Effector memory CD4-positive, alpha-beta T cell (primary cell): Measurements from ENCODE around the gene PRR11.

ENCODE experiments used
- DNase-seq, 3 donors: peaks; one replicate each; pipeline ENCODE4 v3.0.0-alpha.2; 2020
- H3K27ac ChIP-seq: 2 replicates; pipeline ENCODE4 v1.7.0; 2013; ENCODE audit warnings: mild to moderate bottlenecking, low read length, moderate library complexity; ENCODE audit not compliant: insufficient read depth, poor library complexity, severe bottlenecking
- H3K27me3 ChIP-seq: replicated peaks from 2 replicates; pipeline ENCODE4 v1.7.0; 2013; ENCODE audit warnings: mild to moderate bottlenecking, low read length; ENCODE audit not compliant: insufficient read depth, control insufficient read depth, poor library complexity, severe bottlenecking
- H3K36me3 ChIP-seq: 2 replicates; pipeline ENCODE4 v1.7.0; 2013; ENCODE audit warnings: mild to moderate bottlenecking, low read length, moderate library complexity; ENCODE audit not compliant: control insufficient read depth, insufficient read depth
- H3K4me1 ChIP-seq: 2 replicates; pipeline ENCODE4 v1.7.0; 2013; ENCODE audit warnings: low read length, mild to moderate bottlenecking; ENCODE audit not compliant: control insufficient read depth, insufficient read depth, poor library complexity, severe bottlenecking
- H3K4me3 ChIP-seq: 2 replicates; pipeline ENCODE4 v1.7.0; 2013; ENCODE audit warnings: low read length, low read depth, mild to moderate bottlenecking; ENCODE audit not compliant: insufficient read depth, poor library complexity, severe bottlenecking
- H3K9me3 ChIP-seq: 2 replicates; pipeline ENCODE4 v1.7.0; 2013; ENCODE audit warnings: mild to moderate bottlenecking, low read length, moderate library complexity; ENCODE audit not compliant: control insufficient read depth

The PRR11 gene

GRCh38 chr17:59234631-59235030, 79.1 kb downstream of the PRR11 start:
- Histone ChIP-seq H3K4me1 (no peaks in the 10 kb centered on the region), H3K4me3 (no peak overlapping the region), H3K27ac (no peak overlapping the region), H3K27me3 (no peaks in the 10 kb centered on the region), H3K36me3 (no peaks in the 10 kb centered on the region), H3K9me3 (no peaks in the 10 kb centered on the region)
- DNase-seq, result no peak

- no peaks in the 10 kb centered on the region for H3K9me3 ChIP-seq
- H3K4me3 ChIP-seq, result no peak overlapping the region
- H3K36me3 ChIP-seq, result no peaks in the 10 kb centered on the region
- no peaks in the 10 kb centered on the region for H3K4me1 ChIP-seq
- DNase-seq, result no peak
- no peaks in the 10 kb centered on the region for H3K27me3 ChIP-seq
- no peak overlapping the region for H3K27ac ChIP-seq
Observed at GRCh38 chr17:59238906-59239305, 83.4 kb downstream of the PRR11 start.

- Histone ChIP-seq H3K4me3 (no peak overlapping the region), H3K27ac (no peak overlapping the region), H3K4me1 (no peaks in the 10 kb centered on the region), H3K9me3 (no peaks in the 10 kb centered on the region), H3K27me3 (no peaks in the 10 kb centered on the region), H3K36me3 (no peaks in the 10 kb centered on the region)
- no peak for DNase-seq
Observed at GRCh38 chr17:59244081-59244480, 88.5 kb downstream of the PRR11 start.
